Peyer's patch (tissue), 4 donors: Measurements from ENCODE around the gene CADPS.

Experiments
- POLR2A ChIP-seq, 2 donors: fragments of 450-650 bp; IDR thresholded peaks; one replicate each; pipeline ENCODE4 v1.5.1; 2017; ENCODE audit warnings: antibody characterized with exemption in 2 of 2, mild to moderate bottlenecking in 2 of 2, moderate library complexity in 2 of 2
- TF ChIP-seq, protein P1 (sequence below), 6 experiments: fragments of 450-650 bp in 4 of 6; fragments of 200-600 bp in 2 of 6; sonication (generic) in 1 of 6; IDR thresholded peaks; one replicate each; pipeline ENCODE4 v1.5.1; 2017 to 2019; ENCODE audit warnings: antibody characterized with exemption in 6 of 6, mild to moderate bottlenecking in 3 of 6, moderate library complexity in 1 of 6

DNA sequence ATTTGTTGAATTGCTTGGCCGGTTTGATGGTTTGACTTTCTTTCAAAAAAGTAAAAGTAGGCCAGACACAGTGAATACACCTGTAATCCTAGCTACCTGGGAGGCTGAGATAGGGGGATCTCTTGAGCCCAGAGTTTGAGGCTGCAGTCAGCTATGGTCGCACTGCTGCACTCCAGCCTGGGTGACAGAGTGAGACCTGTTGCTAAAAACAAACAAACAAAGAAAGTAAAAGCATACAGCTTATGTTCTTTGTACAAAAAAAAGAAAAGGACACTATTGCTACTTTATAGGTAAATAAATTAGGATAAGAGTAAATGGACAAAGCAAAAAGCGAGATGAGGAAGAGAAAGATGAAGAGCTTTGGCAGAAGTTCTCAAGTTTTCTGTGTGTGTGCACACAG lies 488.0 kb downstream of the CADPS start:
- TF ChIP-seq POLR2A (IDR thresholded peaks at IDR 0.05), result no peak
- TF ChIP-seq, protein P1, sequence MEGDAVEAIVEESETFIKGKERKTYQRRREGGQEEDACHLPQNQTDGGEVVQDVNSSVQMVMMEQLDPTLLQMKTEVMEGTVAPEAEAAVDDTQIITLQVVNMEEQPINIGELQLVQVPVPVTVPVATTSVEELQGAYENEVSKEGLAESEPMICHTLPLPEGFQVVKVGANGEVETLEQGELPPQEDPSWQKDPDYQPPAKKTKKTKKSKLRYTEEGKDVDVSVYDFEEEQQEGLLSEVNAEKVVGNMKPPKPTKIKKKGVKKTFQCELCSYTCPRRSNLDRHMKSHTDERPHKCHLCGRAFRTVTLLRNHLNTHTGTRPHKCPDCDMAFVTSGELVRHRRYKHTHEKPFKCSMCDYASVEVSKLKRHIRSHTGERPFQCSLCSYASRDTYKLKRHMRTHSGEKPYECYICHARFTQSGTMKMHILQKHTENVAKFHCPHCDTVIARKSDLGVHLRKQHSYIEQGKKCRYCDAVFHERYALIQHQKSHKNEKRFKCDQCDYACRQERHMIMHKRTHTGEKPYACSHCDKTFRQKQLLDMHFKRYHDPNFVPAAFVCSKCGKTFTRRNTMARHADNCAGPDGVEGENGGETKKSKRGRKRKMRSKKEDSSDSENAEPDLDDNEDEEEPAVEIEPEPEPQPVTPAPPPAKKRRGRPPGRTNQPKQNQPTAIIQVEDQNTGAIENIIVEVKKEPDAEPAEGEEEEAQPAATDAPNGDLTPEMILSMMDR (IDR thresholded peaks at IDR 0.05), result no peak
